ENCODE data around the gene CIB4. TPM values are rescaled to one million over a fixed set of nuclear protein-coding genes. Genes with fewer than 3 reads are reported as not detected.

CIB4 gene
- total RNA-seq, 2 experiments from 2014 or later: not detected

DNA sequence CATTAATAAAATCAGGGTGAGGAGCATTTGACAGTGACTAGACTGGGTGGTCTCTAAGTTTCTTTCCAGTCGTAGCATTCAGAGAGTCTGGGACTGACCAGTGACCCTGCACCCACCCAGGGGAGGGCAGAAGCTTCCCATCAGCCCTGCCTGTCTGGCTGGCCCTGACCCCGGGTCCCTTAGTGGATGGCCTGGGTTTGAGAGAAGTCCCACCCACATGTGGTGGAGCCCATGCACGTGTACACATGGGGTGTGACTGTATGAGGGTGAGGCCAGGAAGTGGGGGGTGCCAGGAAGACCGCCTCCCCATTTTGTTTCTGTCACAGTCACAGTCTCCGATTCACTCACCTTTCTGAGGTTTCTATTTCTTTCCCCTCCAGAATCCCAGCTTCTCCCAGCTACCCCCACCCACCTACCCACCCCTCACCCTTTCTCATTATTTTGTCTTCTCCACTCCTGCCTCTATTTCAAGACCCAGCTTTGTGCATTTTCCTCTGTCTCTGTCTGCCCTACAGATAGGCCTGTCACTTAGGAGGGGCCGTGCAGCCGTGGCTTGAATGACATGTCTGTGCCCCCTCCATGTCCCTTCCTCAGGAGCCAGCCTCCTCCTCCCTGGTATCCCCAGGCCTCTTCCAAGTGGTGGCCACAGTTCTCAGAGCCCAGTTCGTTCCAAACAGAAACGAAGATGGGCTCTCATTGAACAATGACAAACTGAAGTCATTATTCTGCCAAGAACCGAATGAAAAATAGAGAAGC is 13.6 kb downstream of the CIB4 start:
- DNase-seq: no peak
- Mint-ChIP-seq H3K36me3 (no peaks in the 10 kb centered on the region), H3K4me3 (no peak overlapping the region), H3K4me1 (no peaks in the 10 kb centered on the region), H3K27ac (no peak overlapping the region), H3K9me3 (no peaks in the 10 kb centered on the region), H3K27me3 (no peaks in the 10 kb centered on the region)

- no peaks in the 10 kb centered on the region for H3K27me3 Mint-ChIP-seq
- no peak overlapping the region for H3K27ac Mint-ChIP-seq
- no peaks in the 10 kb centered on the region for H3K36me3 Mint-ChIP-seq
- no peaks in the 10 kb centered on the region for H3K4me1 Mint-ChIP-seq
- H3K9me3 Mint-ChIP-seq: peaks cover 1% of the 10 kb centered on the region
- H3K4me3 Mint-ChIP-seq: no peak overlapping the region
- no peak for DNase-seq
Measured at GRCh38 chr2:26626606-26627005, 14.6 kb downstream of the CIB4 start.

DNA sequence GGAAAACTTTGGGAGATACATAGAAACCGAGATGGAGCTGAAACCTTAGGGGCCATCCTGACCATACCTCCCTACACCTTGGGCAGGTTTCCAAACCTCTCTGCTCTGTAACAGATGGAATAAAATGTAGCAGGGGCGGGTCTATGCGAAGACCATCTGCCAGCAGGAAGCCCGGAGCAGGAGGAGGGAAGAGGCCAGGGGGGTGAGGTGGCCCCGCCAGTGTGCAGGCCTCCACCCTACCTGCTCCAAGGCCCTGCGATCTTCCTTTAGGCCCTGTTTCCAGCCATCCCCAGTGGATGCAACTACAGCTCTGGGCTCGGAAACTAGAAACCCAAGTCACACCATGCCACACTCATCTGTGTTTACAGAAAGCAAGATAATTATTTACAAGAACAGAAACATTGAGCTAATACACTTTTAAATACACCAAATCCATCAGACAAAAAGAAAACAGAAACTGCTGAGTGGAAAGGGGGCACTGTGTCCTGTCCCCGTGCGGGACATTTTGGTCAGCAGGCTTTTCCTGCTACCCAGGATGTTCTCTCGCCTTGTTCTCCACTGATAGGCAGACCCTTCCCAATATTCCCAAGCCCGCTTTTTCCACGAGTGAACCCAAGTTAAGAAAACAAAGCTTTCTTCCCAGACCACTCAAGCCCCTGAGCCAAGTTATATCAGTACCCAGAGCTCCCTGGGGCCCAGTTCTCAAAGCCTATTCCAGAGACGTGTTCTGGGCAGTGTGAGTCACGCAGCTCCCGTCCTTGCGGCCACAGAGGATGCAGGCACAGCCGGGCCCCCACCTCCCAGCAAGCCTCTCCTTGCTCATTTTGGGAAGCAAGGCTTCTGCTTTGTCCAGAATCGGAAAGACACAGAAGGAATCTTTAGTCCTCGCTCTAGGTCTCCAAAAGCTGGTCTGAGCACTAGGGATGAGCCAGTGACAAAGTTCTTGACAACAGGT is 17.3 kb downstream of the CIB4 start:
- DNase-seq: no peak
- peaks cover 4% of the 10 kb centered on the region for H3K27me3 Mint-ChIP-seq

DNA sequence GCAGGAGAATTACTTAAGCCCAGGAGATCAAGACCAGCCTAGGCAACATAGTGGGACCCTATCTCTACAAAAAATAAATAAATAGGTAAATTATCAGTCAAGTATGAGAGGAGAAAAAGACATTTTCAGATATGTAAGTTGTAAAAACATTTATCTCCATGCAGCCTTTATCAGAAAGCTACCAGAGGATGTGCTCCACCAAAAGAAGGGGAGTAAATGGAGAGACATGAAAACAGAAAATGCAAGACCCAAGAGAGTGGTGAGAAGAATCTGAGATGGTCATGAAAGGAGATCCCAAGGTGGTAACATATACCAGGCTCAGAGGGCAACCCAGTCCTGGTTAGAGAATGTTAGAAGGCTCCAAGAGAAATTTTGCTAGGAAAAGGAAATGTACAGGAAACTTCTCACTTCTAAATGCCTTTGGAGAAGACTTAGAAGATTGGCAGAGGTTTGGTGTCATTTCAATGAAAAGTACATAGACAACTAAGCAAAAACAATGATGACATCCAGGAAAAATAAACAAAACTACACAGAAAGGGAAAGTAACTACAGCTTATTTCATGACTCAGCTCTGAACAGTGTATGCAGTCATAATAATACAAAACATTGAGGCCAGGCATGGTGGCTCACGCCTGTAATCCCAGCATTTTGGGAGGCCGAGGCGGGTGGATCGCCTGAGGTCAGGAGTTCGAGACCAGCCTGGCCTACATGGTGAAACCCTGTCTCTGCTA is 19.5 kb downstream of the CIB4 start:
- DNase-seq: no peak
- Mint-ChIP-seq H3K9me3 (peaks cover 1% of the 10 kb centered on the region), H3K36me3 (no peaks in the 10 kb centered on the region), H3K4me3 (no peak overlapping the region), H3K27ac (no peak overlapping the region), H3K4me1 (no peaks in the 10 kb centered on the region), H3K27me3 (peaks cover 4% of the 10 kb centered on the region)

More for the DNA sequence above, 17.3 kb downstream of the CIB4 start:
- H3K4me3 Mint-ChIP-seq: no peak overlapping the region
- H3K36me3 Mint-ChIP-seq: no peaks in the 10 kb centered on the region
- no peaks in the 10 kb centered on the region for H3K4me1 Mint-ChIP-seq
- no peak overlapping the region for H3K27ac Mint-ChIP-seq
- peaks cover 1% of the 10 kb centered on the region for H3K9me3 Mint-ChIP-seq

DNA sequence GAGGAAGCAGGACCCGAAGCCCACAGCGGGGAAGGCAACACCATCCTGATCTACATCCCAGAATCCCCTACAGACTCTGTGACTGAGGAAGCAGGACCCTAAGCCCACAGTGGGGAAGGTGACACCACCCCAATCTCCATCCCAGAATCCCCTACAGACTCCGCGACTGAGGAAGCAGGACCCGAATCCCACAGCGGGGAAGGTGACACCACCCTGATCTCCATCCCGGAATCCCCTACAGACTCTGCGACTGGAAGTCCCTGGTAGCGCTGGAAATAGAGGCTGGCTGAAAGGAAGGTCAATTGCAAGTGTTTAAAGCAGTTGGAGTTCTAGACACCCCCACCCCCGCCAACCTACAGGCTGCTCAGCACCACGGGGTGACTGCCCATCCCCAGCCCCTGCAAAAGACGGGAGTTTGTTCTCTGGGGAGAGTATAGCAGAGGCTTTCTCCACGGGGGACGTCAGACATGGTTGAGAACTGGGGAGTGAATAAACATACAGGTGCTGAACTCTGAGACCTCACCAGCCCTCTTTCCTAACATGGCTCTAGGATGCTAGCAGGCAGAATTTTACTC is 21.0 kb downstream of the CIB4 start:
- H3K4me1 Mint-ChIP-seq: no peaks in the 10 kb centered on the region
- DNase-seq: no peak
- no peaks in the 10 kb centered on the region for H3K36me3 Mint-ChIP-seq
- peaks cover 4% of the 10 kb centered on the region for H3K27me3 Mint-ChIP-seq
- no peak overlapping the region for H3K4me3 Mint-ChIP-seq
- H3K9me3 Mint-ChIP-seq: peaks cover 1% of the 10 kb centered on the region
- H3K27ac Mint-ChIP-seq: no peak overlapping the region

DNA sequence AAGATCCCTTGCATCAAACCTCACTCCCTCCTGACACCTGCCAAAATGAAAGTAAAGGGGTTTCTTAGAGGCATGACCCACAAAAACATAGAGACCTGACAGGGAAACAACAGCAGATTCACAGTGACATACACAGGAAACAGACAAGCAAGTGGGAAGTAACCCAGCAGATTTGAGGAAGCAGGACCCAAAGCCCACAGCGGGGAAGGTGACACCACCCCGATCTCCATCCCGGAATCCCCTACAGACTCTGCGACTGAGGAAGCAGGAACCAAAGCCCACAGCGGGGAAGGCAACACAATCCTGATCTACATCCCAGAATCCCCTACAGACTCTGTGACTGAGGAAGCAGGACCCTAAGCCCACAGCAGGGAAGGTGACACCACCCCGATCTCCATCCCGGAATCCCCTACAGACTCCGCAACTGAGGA is 21.6 kb downstream of the CIB4 start:
- Mint-ChIP-seq H3K36me3 (no peaks in the 10 kb centered on the region), H3K4me3 (no peak overlapping the region), H3K9me3 (peaks cover 1% of the 10 kb centered on the region), H3K4me1 (no peaks in the 10 kb centered on the region), H3K27ac (no peak overlapping the region), H3K27me3 (peaks cover 4% of the 10 kb centered on the region)
- DNase-seq: no peak

DNA sequence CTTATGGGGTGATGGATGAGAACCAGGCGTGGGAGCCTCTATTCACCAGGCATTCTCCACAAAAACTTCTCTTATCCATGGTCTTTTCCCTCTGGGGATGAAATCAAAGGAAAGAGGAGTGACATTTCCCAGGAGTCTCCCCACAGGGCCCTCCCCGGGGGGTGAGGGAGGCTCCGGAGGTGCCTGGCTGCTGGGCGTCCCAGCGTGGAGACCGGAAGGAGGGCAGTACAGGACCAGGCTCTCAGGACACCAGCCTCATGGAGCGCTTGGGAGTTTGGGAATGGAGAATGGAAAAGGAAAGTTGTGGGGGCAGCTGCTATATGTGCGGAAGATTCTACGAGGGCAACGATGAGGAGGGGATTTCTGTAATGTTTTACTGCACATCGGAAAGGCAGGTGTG is 22.1 kb downstream of the CIB4 start:
- H3K9me3 Mint-ChIP-seq: peaks cover 1% of the 10 kb centered on the region
- no peak overlapping the region for H3K27ac Mint-ChIP-seq
- no peaks in the 10 kb centered on the region for H3K36me3 Mint-ChIP-seq
- peaks cover 4% of the 10 kb centered on the region for H3K27me3 Mint-ChIP-seq
- no peak for DNase-seq
- H3K4me1 Mint-ChIP-seq: no peaks in the 10 kb centered on the region
- H3K4me3 Mint-ChIP-seq: no peak overlapping the region

DNA sequence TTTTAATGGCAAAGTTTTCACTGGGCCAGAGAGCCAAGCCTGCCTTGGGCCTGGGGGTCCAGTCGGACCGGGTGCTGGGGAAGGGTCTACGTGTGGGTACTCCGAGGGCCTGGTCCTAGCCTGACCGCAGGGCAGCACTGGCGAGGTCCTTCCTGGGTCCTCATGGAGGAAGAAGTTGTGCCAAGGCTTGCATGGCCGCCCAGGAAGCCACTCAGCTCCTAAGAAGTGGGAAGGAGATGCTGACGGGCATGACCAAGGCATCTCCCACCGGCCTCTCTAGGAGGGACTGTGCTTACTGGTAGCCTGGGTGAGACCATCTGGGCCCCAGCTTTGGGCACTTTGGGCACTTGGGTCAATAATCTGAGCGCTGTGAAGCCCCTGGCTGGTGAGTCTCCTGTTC is 22.6 kb downstream of the CIB4 start:
- Mint-ChIP-seq H3K4me3 (no peak overlapping the region), H3K4me1 (no peaks in the 10 kb centered on the region), H3K27me3 (peaks cover 4% of the 10 kb centered on the region), H3K27ac (no peak overlapping the region), H3K36me3 (no peaks in the 10 kb centered on the region), H3K9me3 (peaks cover 1% of the 10 kb centered on the region)
- no peak for DNase-seq

DNA sequence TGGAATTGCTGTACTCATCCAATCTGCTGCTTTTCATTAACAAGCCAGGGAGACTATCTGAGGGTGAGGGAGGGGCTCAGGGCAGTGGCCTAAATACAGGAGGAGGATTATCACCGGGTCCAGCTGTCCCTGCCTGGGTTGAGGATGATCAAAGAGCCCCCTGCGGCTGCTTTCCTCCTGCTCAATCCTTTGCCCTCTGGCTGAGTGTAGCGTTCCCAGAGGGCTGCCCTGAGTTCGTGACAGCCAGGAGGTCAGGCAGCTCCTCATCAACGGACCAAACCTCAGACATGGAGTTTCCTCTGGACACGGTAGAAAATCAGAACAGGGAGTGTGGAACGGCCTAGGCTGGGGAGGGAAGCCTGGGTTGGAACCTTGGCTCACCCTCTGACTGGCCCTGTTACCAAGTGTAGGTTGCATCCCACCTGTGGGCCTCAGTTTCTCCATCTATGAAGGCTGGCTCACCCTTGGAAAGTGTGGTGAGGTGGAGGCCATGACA is 23.5 kb downstream of the CIB4 start:
- no peak overlapping the region for H3K4me3 Mint-ChIP-seq
- DNase-seq: no peak
- peaks cover 1% of the 10 kb centered on the region for H3K9me3 Mint-ChIP-seq
- H3K4me1 Mint-ChIP-seq: no peaks in the 10 kb centered on the region
- peaks cover 4% of the 10 kb centered on the region for H3K27me3 Mint-ChIP-seq
- H3K36me3 Mint-ChIP-seq: no peaks in the 10 kb centered on the region
- H3K27ac Mint-ChIP-seq: no peak overlapping the region

GRCh38 chr2:26616706-26617587 is 24.2 kb downstream of the CIB4 start:
- H3K9me3 Mint-ChIP-seq: no peaks in the 10 kb centered on the region
- no peak overlapping the region for H3K4me3 Mint-ChIP-seq
- H3K4me1 Mint-ChIP-seq: no peaks in the 10 kb centered on the region
- no peak overlapping the region for H3K27ac Mint-ChIP-seq
- DNase-seq: no peak
- H3K27me3 Mint-ChIP-seq: peaks cover 4% of the 10 kb centered on the region
- no peaks in the 10 kb centered on the region for H3K36me3 Mint-ChIP-seq

GRCh38 chr2:26615860-26616705 is 25.1 kb downstream of the CIB4 start:
- no peaks in the 10 kb centered on the region for H3K36me3 Mint-ChIP-seq
- no peak overlapping the region for H3K4me3 Mint-ChIP-seq
- no peaks in the 10 kb centered on the region for H3K9me3 Mint-ChIP-seq
- H3K27me3 Mint-ChIP-seq: peaks cover 4% of the 10 kb centered on the region
- no peak overlapping the region for H3K27ac Mint-ChIP-seq
- no peak for DNase-seq
- no peaks in the 10 kb centered on the region for H3K4me1 Mint-ChIP-seq

DNA sequence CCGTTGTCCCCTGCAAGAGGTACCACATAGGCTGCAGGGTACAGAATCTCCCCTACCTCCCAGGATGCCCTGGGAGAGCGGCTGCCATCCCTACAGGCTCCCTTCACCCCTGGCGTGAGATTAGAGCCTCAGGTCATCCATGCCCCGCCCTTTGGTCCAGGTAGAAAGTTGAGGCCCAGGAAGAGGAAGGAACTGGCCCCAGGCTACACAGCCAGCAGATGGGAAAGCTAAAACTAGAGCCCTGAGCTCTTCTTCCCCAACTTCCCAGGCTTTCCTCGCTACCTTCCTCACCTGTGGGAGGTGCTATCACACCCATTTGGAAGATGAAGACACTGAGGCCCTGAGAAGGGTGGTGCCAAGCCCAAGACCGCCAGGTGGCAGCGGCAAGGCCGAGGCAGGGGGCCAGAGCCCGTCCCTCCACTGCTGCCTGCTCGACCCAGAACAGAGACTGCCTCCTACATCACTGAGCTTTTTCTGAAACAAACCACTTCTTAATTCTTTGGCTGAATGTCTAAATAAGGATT is 25.8 kb downstream of the CIB4 start:
- Mint-ChIP-seq H3K36me3 (no peaks in the 10 kb centered on the region), H3K4me3 (no peak overlapping the region), H3K27ac (no peak overlapping the region), H3K9me3 (no peaks in the 10 kb centered on the region), H3K4me1 (peaks cover 1% of the 10 kb centered on the region), H3K27me3 (peaks cover 4% of the 10 kb centered on the region)
- DNase-seq: no peak
